NT2/D1 (cell line): ENCODE results near the gene CNPY2.

ENCODE experiments used
- SUZ12 ChIP-seq: IDR thresholded peaks from 2 replicates; pipeline ENCODE4 v1.6.1; 2011; ENCODE audit not compliant: insufficient read length, insufficient read depth; ENCODE audit errors: extremely low read depth
- YY1 ChIP-seq: IDR thresholded peaks from 2 replicates; pipeline ENCODE4 v1.6.1; 2011; ENCODE audit not compliant: insufficient read length, insufficient read depth
- ZNF274 ChIP-seq: IDR thresholded peaks from 2 replicates; pipeline ENCODE4 v1.6.1; 2011; ENCODE audit warnings: mild to moderate bottlenecking, low read depth, low read length

DNA sequence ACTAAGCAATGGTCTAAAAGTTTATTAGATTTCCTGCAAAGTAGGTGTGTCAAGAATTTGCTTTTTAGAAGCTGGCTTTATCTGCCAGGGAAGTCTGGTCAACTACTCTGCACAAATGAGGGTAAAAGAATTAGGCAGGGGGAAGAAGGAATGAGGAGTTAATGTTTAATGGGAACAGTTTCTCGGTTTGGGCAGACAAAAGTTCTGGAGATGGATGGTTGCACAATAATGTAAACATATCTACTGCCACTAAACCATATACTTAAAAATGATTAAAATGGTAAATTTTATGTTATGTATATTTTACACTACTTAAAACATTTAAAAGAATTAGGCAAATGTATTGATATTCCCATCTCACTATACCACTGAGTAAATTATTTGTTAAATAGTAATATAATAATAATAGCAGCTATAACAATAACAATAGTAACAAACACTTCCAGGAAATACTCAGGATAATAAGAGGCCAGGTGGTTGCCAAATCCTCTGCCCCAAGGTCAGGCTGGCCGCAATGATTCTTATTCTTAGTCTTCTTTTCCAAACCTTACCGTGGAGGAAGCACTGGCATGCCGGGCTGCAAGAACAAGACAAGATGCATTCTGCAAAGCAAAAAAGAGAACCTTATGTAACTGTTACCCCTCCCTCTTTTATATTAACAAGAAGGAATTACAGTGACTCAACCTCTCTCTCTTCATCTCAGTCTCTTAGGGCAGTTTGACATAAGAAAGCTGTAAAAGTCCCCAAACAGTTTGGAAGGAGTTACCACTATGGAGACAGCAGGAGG is 29.6 kb downstream of the CNPY2 start:
- TF ChIP-seq YY1: no peak
- TF ChIP-seq ZNF274: no peak
- no peak for TF ChIP-seq SUZ12
